Left cardiac atrium (tissue), 4 donors: ENCODE measurements around the gene ZNF837. TPM values are rescaled to one million over a fixed set of nuclear protein-coding genes. Genes with fewer than 3 reads are reported as not detected.
"Not testable (repeated sequence)": the region's sequence is repeated elsewhere in the genome, so short reads cannot be mapped to it uniquely, and the experiment has no call there.

ENCODE experiments used
- ATAC-seq, 2 donors: fragments of 200-7000 bp; cut with Tn5 transposase; one replicate each; pipeline ENCODE4 v1.9.1; 2020; ENCODE audit warnings: mild to moderate bottlenecking in 2 of 2, moderate library complexity in 2 of 2
- DNase-seq: peaks from one replicate; pipeline ENCODE4 v3.0.0-alpha.2; 2020
- intact Hi-C, 2 donors: fragments of 100-400 bp; cut with DNase I; formaldehyde crosslinking; loops; one replicate each; pipeline versions ENCODE4 v1.14.1 to v1.15.1; 2022 to 2023
- total RNA-seq, 2 donors: library from RNA; stranded (reverse); fragmentation: NEBNext Ultra II Directional; extraction: Animal tissue kit (Norgen Biotek cat#: 25700); gene quantifications; one replicate each; pipeline ENCODE4 v1.2.1, GENCODE V29; 2021
- donor health status: DM: no; HTN: yes; CAD: no.
- donor health status: DM: no; HTN: yes; CAD: no; lungs with severe emphysema.
- donor health status: DM: yes; HTN: yes; CAD: no.
- donor health status: Dilated cardiomyopathy.

ZNF837 gene
- total RNA-seq, 2 donors from 2014 or later, result 0.44 to 0.53 TPM

GRCh38 chr19:58379246-58379645 lies 1.6 kb downstream of the ZNF837 start:
- intact Hi-C loops, result no loop called here
- ATAC-seq (no peak), DNase-seq (no peak)

GRCh38 chr19:58376724-58377123 lies 4.1 kb downstream of the ZNF837 start:
- ATAC-seq, DNase-seq: not testable (repeated sequence)

GRCh38 chr19:58374200-58374599 lies 6.6 kb downstream of the ZNF837 start:
- ATAC-seq, result no peak

More at GRCh38 chr19:58376724-58377123, 4.1 kb downstream of the ZNF837 start:
- intact Hi-C loops, result not testable (repeated sequence)

GRCh38 chr19:58372311-58373133 lies 8.3 kb downstream of the ZNF837 start:
- ATAC-seq (peak; percentile 38 to 75), DNase-seq (no peak)
- intact Hi-C loops, result no loop called here

More at GRCh38 chr19:58374200-58374599, 6.6 kb downstream of the ZNF837 start:
- DNase-seq, result no peak
- intact Hi-C loops, result no loop called here

- no peak for DNase-seq
- intact Hi-C loops, result no loop called here
Observed at GRCh38 chr19:58368561-58369360, 12.1 kb downstream of the ZNF837 start.

GRCh38 chr19:58367698-58368454 lies 13.0 kb downstream of the ZNF837 start:
- intact Hi-C loops, result no loop called here
- no peak for ATAC-seq
- DNase-seq, result no peak

More at GRCh38 chr19:58368561-58369360, 12.1 kb downstream of the ZNF837 start:
- ATAC-seq, result peak in 1 of 2 donors; percentile 23

- intact Hi-C loops, result no loop called here
- ATAC-seq, result no peak
- DNase-seq, result no peak
Observed at GRCh38 chr19:58366585-58367430, 14.0 kb downstream of the ZNF837 start.

GRCh38 chr19:58364146-58364545 lies 16.7 kb downstream of the ZNF837 start:
- DNase-seq, result no peak
- no peak for ATAC-seq
- intact Hi-C loops, result no loop called here

- DNase-seq, result peak; percentile 99
- intact Hi-C loops, result loop anchor here in 1 of 2 donors (1.0 kb wide), 1 partner anchor 35 kb away; no protein-coding TSS in a partner anchor
Observed at GRCh38 chr19:58362272-58362994, 18.4 kb downstream of the ZNF837 start, which contains the start of gene ZNF497. Gene ZNF497 (minus strand): TSS chr19:58362751. CDS start chr19:58357635, 5,116 bp downstream.

GRCh38 chr19:58361900-58362271 lies 18.9 kb downstream of the ZNF837 start:
- DNase-seq, result peak; percentile 76
- ATAC-seq, result peak; percentile 9 to 34
- intact Hi-C loops, result loop anchor here in 1 of 2 donors (1.0 kb wide), 1 partner anchor 35 kb away; no protein-coding TSS in a partner anchor

More at GRCh38 chr19:58362272-58362994, 18.4 kb downstream of the ZNF837 start, which contains the start of gene ZNF497:
- peak; percentile 96 to 97 for ATAC-seq

- no peak for DNase-seq
- no peak for ATAC-seq
- intact Hi-C loops, result no loop called here
Observed at GRCh38 chr19:58357481-58358145, 23.2 kb downstream of the ZNF837 start.

- intact Hi-C loops, result no loop called here
- peak; percentile 7 to 10 for ATAC-seq
- DNase-seq, result no peak
Observed at GRCh38 chr19:58356766-58357480, 23.9 kb downstream of the ZNF837 start.

- ATAC-seq (peak; percentile 31 to 52), DNase-seq (no peak)
- intact Hi-C loops, result no loop called here
Observed at GRCh38 chr19:58355908-58356765, 24.7 kb downstream of the ZNF837 start.

- intact Hi-C loops, result no loop called here
- ATAC-seq (no peak), DNase-seq (no peak)
Observed at GRCh38 chr19:58355215-58355796, 25.5 kb downstream of the ZNF837 start.

- intact Hi-C loops, result no loop called here
- DNase-seq (no peak), ATAC-seq (no peak)
Observed at GRCh38 chr19:58354478-58355030, 26.3 kb downstream of the ZNF837 start.
